GM08714 (cell line): ENCODE data around the gene PTPRN2.

Experiments
- H3K4me3 ChIP-seq: fragments of 200-500 bp; sonication (Bioruptor generic); 2 replicates; pipeline ENCODE4 v1.5.1; 2014; ENCODE audit warnings: mild to moderate bottlenecking, low read length, inconsistent platforms
- ZNF274 ChIP-seq: IDR thresholded peaks from 2 replicates; pipeline ENCODE4 v1.6.1; 2012; ENCODE audit warnings: mild to moderate bottlenecking, low read depth, low read length

The PTPRN2 gene

GRCh38 chr7:158028290-158028941 lies 559.2 kb downstream of the PTPRN2 start:
- TF ChIP-seq ZNF274 = no peak
- H3K4me3 ChIP-seq = no peak overlapping the region

GRCh38 chr7:158027646-158028045 lies 560.0 kb downstream of the PTPRN2 start:
- H3K4me3 ChIP-seq = no peak overlapping the region
- TF ChIP-seq ZNF274 = no peak

DNA sequence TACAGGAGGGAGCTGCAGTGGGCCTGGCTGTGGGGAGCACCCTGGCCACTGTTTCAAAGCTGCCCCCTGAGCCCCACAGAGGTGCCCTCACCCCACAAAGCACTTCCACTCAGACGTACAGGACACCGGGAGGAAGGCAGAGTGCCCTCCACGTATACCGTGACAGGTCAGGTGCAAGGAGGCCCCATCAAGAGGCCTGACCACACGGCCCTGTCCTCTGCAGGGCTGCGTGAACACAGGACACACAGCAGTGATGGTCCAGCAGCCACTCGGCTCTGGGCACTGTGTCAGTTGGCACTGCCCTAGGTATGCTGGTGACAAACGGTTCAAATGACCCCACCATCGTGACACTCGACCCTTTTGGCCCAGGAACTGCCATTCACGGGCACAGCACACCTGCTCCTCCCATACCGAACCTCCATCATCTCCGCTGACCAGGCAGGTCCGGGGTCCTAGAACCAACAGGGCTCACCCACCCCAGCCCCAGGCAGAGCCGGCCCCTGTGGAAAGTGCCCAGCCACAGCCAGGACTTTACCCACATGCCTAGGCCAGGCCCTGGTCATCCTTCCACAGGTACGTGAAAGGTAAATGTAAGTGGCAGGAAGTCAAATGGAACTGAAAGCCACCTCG lies 560.9 kb downstream of the PTPRN2 start:
- no peak overlapping the region for H3K4me3 ChIP-seq
- no peak for TF ChIP-seq ZNF274

DNA sequence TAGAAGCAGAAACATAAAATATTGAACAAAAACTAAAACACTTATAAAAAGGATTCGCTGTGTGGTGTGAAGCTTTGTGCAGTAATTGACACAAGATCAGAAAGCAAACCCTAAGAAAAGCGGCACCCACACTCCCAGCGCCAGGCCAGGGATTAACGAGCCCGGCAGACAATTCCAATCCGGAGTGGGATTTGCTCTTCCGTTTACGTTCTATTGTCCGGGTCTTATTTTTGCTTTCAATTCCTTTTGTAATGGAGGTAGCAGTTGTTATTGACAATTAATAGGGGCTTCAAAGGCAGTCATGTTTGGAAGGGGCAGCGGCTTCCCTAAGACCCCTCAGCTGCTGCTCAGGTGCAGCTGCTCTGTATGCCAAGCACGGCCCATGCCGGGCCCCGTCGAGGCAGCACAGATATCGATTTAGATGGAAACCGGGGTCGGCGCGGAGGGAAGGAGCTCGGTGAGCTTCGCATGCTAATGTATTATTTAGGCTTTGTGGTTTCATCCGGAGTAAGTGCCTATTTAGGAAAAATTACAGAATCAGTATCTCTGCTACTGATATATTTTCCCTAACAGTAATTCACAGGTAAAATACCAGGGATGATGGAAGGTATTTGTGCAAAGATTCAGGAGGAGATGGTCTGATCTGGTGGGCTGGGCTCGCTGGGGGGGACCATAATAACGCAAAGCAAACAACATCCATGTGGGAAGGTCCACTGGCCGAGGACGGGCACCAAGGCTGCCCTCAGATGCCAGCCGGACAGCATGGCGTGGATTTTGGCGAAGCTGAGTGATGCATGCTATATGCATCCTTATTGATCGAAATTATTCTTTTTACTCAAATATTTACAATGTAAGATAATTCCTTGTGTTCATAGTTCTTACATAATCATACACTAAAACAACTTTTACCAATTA lies 561.7 kb downstream of the PTPRN2 start:
- no peak for TF ChIP-seq ZNF274
- H3K4me3 ChIP-seq = no peak overlapping the region

DNA sequence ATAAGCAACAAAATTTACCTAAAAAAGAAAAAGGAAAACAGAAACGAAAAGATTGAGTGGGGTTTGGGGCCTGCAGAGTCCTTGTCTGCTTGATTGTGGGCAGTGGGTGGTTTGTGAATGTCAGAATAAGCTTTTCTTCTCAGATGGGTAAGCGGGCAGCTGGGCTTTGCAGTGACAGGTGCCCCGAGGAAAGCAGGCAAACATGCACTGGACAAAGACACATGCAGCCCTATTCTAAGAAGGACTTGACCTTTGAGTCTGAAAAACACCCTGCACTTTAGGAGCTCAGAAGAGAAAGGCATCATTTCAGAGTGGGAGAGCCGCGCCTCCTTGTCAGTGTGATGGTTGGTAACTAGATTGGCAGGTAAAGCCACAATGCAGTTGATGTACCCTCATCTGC lies 562.7 kb downstream of the PTPRN2 start:
- TF ChIP-seq ZNF274 = no peak
- H3K4me3 ChIP-seq = no peak overlapping the region

GRCh38 chr7:158024351-158024715 lies 563.3 kb downstream of the PTPRN2 start:
- H3K4me3 ChIP-seq = no peak overlapping the region
- no peak for TF ChIP-seq ZNF274

- TF ChIP-seq ZNF274 = no peak
- no peak overlapping the region for H3K4me3 ChIP-seq
Measured at GRCh38 chr7:158023681-158024350, 563.8 kb downstream of the PTPRN2 start.

DNA sequence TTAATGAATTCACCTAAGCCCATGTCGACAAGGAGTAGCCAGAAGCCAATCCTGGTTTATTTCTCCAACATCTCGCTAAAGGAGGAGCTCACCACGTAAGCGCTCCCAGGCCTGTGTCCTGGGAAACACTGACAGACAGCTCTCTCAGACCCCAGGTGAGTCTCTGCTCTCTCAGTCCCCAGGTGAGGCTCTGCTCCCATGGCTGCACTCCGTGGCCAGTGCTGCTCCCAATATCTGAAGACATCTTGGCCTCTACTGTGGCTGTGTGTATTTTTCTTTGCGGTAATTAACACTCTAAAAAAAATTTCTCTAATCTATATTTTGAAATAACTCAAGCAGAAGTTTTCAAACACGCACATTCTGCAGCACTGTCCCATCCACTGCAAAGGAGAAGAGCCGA lies 564.5 kb downstream of the PTPRN2 start:
- H3K4me3 ChIP-seq = no peak overlapping the region
- no peak for TF ChIP-seq ZNF274

GRCh38 chr7:158022601-158023000 lies 565.0 kb downstream of the PTPRN2 start:
- TF ChIP-seq ZNF274 = no peak
- no peak overlapping the region for H3K4me3 ChIP-seq

DNA sequence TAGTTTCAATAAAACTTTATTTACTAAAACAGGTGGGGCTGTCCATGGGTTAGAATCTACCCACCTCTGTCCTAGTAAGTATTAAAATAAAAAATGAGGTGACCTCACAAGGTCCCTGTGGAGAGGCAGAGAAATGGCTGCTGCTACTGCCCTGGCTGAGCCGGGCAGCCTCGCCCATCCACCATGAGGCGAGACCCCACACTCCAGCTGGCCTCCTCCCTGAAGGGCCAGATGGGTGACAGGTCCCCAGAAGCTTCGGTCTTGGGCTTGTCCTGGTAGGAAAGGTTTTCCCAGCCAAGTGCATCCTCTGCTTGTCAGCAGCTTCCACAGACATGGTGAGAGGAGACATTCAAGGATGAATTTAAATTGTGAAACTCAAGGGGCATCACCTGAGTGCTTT lies 565.8 kb downstream of the PTPRN2 start:
- H3K4me3 ChIP-seq = no peak overlapping the region
- no peak for TF ChIP-seq ZNF274

DNA sequence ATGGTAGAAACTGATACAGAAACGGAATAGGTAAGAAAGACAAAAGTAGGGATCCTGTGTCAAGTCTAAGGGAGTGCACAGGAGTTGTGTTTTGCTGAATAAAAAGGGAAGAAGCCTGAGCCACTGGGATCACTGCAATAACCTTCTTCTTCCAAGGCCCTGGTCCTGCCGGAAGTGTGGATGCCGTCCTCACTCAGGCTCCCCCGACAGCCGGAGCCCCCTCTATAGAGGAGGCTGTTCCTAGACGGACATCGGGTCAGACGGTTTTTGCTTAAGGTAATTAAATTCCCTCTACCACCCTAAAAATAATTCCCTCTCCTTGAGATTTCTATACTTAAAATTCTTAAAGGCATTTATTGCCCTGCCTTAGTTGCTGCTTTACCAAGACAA lies 566.9 kb downstream of the PTPRN2 start:
- H3K4me3 ChIP-seq = no peak overlapping the region
- TF ChIP-seq ZNF274 = no peak

DNA sequence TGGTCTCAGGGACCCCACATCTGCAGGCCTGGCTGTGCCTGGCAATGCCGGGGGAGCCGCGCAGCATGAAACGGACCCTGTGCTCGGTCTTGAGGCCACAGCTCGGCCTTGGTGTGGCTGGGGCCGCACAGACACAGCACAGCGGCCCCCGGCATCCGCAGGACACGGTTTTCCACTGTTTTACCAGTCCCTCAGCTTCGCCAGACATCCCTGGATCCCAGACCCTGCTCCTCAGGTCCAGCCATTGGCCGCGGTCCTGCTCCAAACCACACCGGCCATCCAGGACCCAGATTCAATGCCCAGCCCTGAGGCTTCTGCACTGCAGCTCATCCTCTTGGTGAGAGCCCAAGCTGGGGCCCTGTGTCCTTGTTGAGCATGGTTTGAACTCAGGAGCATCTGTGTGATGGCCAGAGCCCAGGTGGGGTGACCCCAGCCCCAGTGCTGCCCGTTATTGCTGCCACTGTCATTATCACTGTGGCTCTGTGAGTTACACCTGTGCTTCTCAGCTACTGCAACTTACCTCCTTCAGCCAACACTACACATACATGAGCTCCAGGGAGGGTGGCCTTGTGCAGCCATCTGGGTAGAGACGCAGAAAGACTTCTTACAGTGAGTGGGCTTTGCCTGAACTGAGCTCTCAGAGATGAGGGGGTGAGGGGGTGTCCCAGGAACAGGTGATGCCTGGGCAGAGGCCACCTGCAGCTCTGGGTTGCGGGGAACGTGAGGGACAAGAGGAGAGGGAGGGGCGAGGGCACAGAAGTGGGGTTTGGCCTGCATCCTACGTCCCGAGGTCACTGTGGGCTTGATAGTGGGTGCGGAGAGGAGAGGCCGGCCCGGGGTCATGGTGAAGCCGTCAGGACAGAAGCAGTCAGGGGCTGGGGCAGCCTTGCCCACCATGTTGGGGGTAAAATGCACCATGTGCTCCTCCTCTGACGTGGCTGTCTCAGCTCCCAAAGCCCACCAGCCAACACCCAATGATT lies 567.6 kb downstream of the PTPRN2 start:
- H3K4me3 ChIP-seq = no peak overlapping the region
- no peak for TF ChIP-seq ZNF274

GRCh38 chr7:158018971-158019645 lies 568.5 kb downstream of the PTPRN2 start:
- H3K4me3 ChIP-seq = no peak overlapping the region
- no peak for TF ChIP-seq ZNF274
